KOPT-K1 (cell line): ENCODE results near the gene PRELID3B.

ENCODE experiments used
- H3K27ac ChIP-seq: fragments of 200-600 bp; sonication (generic); 2 replicates; pipeline ENCODE4 v1.5.1; 2016; ENCODE audit warnings: antibody characterized with exemption, mild to moderate bottlenecking, low read depth, low read length; ENCODE audit not compliant: poor library complexity, severe bottlenecking
- H3K36me3 ChIP-seq: fragments of 200-600 bp; sonication (generic); 2 replicates; pipeline ENCODE4 v1.5.1; 2017; ENCODE audit warnings: antibody characterized with exemption, mild to moderate bottlenecking, low read length, moderate library complexity; ENCODE audit not compliant: insufficient read depth
- H3K9me3 ChIP-seq: fragments of 200-600 bp; sonication (generic); 2 replicates; pipeline ENCODE4 v1.5.1; 2017; ENCODE audit warnings: antibody characterized with exemption, low read length, mild to moderate bottlenecking; ENCODE audit not compliant: insufficient read depth, poor library complexity, severe bottlenecking

Gene PRELID3B

GRCh38 chr20:59039233-59039632 is 3.4 kb downstream of the PRELID3B start:
- H3K36me3 ChIP-seq: peaks cover 62% of the 10 kb centered on the region
- no peak overlapping the region for H3K27ac ChIP-seq
- H3K9me3 ChIP-seq: no peaks in the 10 kb centered on the region

GRCh38 chr20:59037386-59037785 is 5.2 kb downstream of the PRELID3B start:
- Histone ChIP-seq H3K27ac (no peak overlapping the region), H3K9me3 (no peaks in the 10 kb centered on the region), H3K36me3 (peaks cover 76% of the 10 kb centered on the region)

DNA sequence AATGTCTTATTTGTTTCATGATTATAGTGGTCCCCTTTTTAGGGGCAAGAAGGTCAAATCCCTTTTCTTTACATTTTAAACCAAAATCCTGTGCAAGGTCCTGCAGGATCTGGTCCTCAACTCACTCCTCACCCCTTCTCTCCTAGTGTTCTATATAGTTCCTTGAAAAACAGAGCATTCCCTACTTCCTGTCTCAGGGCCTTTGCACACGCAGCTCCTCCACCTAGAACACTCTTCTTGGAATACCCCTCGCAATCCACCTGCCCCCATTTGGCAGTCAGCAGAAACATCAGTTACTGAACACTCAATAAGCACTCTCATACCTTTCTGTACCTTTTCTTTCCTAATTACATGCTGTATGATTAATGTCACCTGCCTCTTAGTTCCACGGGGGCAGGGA is 7.2 kb downstream of the PRELID3B start:
- no peak overlapping the region for H3K27ac ChIP-seq
- H3K36me3 ChIP-seq: peaks cover 73% of the 10 kb centered on the region
- H3K9me3 ChIP-seq: no peaks in the 10 kb centered on the region

DNA sequence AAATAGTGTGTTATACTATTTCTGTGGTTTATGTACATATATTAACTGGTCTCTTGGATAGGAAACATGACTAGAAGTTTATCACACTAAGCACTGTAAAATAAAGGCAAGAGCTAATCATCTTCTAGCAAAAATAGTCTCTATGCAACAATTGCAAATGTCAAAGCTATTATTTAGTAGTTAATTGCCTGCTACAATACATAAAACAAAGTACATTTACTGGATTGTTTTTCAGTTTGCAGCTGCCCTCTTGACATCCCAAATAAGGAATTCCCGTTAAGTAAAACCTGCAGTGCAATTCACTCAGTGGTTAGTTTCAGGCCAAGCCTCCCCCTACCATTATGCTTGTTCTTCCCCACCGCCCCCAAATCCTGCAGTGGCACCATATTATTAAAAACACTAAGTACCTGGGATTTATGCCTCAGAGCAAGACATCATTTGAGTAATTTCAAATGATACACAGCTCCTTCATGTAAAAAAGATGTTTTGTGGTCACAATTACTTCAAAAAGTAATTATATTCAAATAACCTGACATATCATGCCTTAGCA is 8.9 kb downstream of the PRELID3B start:
- Histone ChIP-seq H3K9me3 (no peaks in the 10 kb centered on the region), H3K36me3 (peaks cover 79% of the 10 kb centered on the region), H3K27ac (no peak overlapping the region)

DNA sequence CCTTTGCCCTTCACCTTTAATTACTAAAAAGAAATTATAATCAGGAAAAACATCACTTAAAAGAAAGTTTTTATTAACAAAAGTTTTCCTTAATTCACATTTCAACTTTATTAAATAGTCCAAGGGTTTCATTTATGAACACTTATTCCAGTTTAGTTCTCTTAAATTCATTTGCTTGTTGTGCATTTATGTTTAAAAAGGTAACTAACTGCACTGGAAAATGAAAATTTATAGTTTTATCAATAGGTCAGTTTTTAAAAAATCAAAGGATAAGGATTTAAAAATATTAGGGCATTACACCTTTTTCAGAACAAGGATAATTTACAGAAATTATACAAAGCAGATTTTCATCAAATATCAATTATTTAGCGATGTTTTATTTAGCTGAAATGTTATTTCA is 9.5 kb downstream of the PRELID3B start:
- Histone ChIP-seq H3K36me3 (peaks cover 79% of the 10 kb centered on the region), H3K27ac (peak overlapping the region; percentile 96), H3K9me3 (no peaks in the 10 kb centered on the region)

GRCh38 chr20:59032713-59033059 is 9.9 kb downstream of the PRELID3B start:
- Histone ChIP-seq H3K9me3 (no peaks in the 10 kb centered on the region), H3K36me3 (peaks cover 79% of the 10 kb centered on the region), H3K27ac (peak overlapping the region; percentile 96)

GRCh38 chr20:59032023-59032712 is 10.4 kb downstream of the PRELID3B start, which contains the start of gene ATP5F1E:
Gene ATP5F1E, minus strand, starts transcription at chr20:59032335. Its CDS starts 84 bp downstream, at chr20:59032251.
- Histone ChIP-seq H3K27ac (peak within 1 kb of the TSS; percentile 96), H3K36me3 (peaks cover 79% of the 10 kb centered on the region), H3K9me3 (no peaks in the 10 kb centered on the region)

GRCh38 chr20:59031564-59032022 is 11.0 kb downstream of the PRELID3B start:
- Histone ChIP-seq H3K9me3 (no peaks in the 10 kb centered on the region), H3K36me3 (peaks cover 79% of the 10 kb centered on the region), H3K27ac (peak overlapping the region; percentile 96)

GRCh38 chr20:59030911-59031563 is 11.5 kb downstream of the PRELID3B start:
- peaks cover 79% of the 10 kb centered on the region for H3K36me3 ChIP-seq
- peak overlapping the region; percentile 96 for H3K27ac ChIP-seq
- H3K9me3 ChIP-seq: no peaks in the 10 kb centered on the region

- H3K27ac ChIP-seq: no peak overlapping the region
- no peaks in the 10 kb centered on the region for H3K9me3 ChIP-seq
- H3K36me3 ChIP-seq: peaks cover 79% of the 10 kb centered on the region
Observed at GRCh38 chr20:59028812-59029211, 13.8 kb downstream of the PRELID3B start.

- no peaks in the 10 kb centered on the region for H3K9me3 ChIP-seq
- no peak overlapping the region for H3K27ac ChIP-seq
- peaks cover 80% of the 10 kb centered on the region for H3K36me3 ChIP-seq
Observed at GRCh38 chr20:59027741-59028320, 14.8 kb downstream of the PRELID3B start.

GRCh38 chr20:59026904-59027740 is 15.5 kb downstream of the PRELID3B start:
- peaks cover 84% of the 10 kb centered on the region for H3K36me3 ChIP-seq
- no peaks in the 10 kb centered on the region for H3K9me3 ChIP-seq
- H3K27ac ChIP-seq: no peak overlapping the region

DNA sequence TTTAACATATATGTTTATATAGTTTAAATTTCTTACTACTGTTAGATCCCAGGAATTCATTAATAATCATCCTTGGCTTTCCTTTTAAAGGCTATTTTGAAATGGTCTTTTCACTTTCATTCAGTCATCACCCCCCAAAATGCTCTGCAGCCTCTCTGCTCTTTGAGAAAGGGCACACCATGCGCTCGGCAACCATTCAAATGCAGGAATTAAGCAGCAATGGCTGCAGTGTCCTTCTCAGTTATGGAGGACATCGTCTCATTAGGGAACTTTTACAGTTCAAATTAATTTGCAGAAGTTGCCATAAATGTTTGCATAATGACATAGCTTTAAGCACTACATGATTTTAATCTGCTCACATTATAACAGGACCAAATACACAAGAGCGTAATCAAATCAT is 17.1 kb downstream of the PRELID3B start:
- no peak overlapping the region for H3K27ac ChIP-seq
- peaks cover 81% of the 10 kb centered on the region for H3K36me3 ChIP-seq
- H3K9me3 ChIP-seq: no peaks in the 10 kb centered on the region

DNA sequence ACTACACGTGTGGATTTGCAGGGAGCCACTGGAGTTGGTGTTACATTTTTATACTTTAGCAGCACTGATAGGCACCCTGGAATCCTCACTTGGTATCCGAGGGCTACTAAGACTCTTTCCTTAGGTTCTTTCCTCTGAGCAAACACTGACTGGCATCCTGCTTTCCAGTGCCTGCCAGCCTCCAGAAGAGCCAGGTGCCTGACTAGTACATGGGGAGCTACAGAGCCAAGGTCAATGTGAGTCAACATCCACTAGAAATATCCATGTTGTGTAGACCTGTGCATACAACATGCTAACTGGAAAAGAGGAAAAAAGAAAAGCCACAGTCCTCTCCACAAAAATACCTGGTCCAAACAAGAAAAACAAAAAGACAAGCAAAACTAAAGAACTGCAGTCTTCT is 17.5 kb downstream of the PRELID3B start:
- Histone ChIP-seq H3K9me3 (no peaks in the 10 kb centered on the region), H3K27ac (no peak overlapping the region), H3K36me3 (peaks cover 77% of the 10 kb centered on the region)

- no peaks in the 10 kb centered on the region for H3K9me3 ChIP-seq
- H3K27ac ChIP-seq: no peak overlapping the region
- H3K36me3 ChIP-seq: peaks cover 67% of the 10 kb centered on the region
Observed at GRCh38 chr20:59024111-59024530, 18.5 kb downstream of the PRELID3B start.
